LoVo (cell line): ENCODE results near the gene INS.
A peak's percentile ranks its signal among the peaks of the same experiment; 100 is the strongest.

ENCODE experiments used
- DNase-seq: peaks from one replicate; pipeline ENCODE4 v3.0.0-alpha.2; 2016; ENCODE audit warnings: low spot score

The INS gene

DNA sequence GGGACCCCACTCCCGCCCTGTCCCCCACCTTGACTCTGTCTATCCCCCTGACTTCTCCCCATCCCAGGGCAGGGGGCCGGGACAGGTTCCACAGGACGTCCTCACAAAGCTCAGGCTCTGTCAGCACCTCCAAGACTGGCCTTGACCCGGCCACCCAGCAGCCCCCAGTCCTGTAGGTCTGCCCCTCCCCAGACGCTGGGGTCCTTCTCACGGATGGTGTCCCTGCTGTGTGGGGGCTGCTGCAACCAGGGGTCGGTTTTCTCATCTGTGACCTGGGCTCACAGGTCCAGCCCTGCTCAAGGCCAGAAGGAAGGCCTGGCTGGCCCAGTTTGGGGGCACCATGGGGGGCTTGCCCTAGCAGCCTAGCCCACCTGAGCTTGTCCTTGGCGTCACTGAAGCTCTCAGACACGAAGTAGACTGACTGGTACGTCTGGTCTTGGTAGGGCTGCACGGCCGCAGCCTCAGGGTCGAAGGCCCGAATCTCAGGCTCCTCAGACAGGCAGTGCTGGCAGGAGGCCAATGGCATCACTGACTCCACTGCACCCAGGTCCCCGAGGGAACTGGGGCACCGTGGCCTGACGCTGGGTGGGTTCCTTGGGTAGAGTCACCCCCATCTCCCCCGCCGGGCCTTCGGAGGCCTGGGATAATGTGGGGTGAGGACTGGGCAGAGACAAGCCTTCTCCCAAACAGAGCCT lies 4.0 kb upstream of the INS start:
- no peak for DNase-seq

DNA sequence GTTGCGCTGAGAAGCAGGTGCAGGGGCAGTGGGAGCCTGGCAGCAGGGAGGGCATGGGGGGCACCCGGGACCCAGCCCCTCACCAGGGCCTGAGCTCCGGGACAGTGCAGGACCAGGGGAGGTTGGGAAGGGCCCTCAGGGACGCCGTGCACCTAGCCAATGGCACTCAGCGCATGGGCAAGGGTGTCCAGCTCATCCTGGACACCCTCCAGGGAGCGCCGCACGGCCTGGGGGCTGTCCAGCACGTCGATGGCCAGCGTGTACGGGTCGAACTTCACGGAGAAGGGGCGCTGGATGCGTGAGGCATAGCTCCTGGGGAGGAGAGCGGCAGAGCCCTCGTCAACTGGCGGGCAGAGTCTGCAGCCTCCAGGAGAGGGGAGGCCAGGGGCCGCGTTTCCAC lies 3.1 kb upstream of the INS start:
- DNase-seq, result no peak

DNA sequence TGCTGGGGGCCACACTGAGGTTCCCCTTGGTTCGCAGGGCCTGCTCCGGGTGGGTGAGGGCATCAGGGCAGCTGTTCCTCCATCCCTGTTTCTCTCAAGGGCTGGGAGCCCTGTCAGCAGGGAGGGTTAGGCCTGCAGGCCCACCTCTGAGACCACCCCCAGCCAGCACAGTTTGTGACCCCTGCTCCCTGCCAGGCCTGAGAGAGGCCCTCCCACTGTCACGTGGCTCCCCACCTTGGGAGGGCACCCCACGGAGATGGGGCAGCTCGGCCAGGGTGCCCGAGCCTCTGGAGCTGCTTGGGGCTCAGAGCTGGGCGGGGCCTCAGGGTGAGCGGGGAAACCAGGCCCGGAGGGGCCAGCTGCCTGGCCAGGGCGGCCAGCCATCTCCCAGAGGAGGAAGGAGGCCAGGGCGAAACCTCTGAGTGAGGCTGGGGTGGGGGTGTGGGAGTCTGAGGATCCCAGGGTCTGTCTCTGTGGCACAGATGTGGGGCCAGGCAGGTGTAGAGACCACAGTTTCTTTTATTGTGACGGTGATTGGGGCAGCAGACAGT lies 2.5 kb upstream of the INS start:
- DNase-seq, result no peak

DNA sequence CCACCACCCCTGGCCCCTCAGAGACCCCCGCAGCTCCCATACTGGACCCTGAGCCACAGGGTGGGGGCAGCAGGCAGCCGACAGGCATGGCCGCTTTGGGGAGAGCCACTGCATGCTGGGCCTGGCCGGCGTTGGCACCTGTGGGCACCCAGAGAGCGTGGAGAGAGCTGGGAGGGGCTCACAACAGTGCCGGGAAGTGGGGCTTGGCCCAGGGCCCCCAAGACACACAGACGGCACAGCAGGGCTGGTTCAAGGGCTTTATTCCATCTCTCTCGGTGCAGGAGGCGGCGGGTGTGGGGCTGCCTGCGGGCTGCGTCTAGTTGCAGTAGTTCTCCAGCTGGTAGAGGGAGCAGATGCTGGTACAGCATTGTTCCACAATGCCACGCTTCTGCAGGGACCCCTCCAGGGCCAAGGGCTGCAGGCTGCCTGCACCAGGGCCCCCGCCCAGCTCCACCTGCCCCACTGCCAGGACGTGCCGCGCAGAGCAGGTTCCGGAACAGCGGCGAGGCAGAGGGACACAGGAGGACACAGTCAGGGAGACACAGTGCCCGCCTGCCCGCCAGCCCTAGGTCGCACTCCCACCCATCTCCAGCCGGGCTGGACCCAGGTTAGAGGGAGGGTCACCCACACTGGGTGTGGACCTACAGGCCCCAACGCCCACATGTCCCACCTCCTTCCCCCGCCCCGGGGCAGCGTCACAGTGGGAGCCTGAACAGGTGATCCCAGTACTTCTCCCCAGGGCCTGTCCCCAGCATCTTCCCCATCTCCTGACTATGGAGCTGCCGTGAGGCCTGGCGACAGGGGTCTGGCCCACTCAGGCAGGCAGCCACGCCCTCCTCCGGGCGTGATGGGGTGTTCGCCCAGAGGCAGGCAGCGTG lies 1.2 kb downstream of the INS start:
- no peak for DNase-seq

DNA sequence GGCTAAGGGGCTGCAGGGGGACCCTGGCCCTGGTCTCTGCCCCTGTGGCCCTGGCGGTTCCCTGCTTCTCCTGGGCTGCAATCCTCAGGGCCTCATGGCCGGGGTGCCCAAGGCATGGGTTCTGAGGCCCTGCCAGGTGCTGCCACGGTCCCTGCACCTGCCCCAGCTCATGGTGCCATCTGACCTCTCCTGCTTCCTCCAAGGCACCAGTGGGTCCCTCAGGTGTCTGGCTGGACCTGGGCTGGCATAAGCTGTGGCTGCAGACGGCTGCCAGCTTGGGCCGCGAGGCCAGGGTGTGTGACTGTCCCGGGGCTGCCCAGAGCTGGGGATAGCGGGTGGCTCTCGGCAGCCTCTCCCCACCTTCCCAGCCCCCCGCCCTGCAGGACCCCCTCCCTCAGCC lies 2.0 kb downstream of the INS start:
- DNase-seq, result no peak

DNA sequence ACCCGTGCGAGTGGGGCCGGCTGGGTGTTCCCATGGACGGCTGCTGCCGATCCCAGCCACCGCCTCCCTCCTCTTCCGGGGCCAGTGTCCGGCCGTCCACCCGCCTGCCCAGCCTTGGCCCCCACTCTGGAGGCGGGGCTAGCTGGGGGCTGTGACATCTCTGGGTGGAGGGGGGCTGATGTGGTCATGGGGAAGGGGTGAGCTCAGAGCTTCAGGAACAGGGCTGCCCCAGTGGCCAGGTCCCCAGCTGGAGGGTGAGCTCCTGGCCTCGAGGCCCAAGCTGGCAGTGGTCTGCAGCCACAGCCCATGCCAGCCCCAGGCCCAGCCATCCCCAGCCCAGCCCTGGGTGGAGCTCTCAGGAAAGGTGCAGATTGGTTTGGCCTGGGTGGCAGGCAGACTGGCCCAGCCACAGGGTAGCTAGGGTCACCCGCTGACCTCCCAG lies 2.7 kb downstream of the INS start:
- no peak for DNase-seq

GRCh38 chr11:2157294-2158040 lies 3.5 kb downstream of the INS start:
- no peak for DNase-seq

DNA sequence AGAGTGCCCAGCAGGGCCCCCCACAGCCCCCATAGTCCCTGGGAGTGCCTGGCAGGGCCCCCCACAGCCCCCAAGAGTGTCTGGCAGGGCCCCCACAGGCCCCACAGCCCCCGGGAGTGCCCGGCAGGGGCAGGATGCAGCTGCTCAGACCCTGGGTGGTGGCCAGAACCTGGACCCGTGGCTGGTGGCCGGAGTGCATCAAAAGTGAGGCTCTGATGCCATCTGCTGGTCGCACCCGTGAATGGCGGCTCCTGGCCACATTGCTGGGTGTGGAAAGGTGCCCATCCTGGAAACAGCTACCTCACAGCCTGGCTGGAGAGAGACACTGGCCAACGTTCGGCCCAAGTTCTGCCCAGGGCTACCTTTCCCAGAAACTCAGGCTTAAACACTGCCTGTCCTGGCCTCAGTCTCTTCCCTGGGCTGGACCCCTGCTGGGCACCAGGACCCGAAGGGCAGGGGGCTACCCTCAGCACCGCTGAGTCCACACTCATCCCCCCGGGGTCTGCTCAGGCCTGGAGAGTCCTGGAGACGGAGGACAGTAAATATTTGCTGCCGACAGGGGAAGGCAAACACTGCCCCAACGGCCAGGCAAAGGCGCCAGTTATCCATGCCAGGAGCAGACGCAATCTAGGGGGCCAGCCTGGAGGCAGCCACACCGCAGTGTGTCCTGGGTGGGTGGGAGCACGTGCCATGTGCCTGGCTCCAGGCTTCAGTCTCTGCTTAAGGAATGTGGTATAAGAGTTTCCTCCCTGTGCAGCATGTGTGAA lies 4.4 kb downstream of the INS start:
- peak; percentile 53 for DNase-seq

DNA sequence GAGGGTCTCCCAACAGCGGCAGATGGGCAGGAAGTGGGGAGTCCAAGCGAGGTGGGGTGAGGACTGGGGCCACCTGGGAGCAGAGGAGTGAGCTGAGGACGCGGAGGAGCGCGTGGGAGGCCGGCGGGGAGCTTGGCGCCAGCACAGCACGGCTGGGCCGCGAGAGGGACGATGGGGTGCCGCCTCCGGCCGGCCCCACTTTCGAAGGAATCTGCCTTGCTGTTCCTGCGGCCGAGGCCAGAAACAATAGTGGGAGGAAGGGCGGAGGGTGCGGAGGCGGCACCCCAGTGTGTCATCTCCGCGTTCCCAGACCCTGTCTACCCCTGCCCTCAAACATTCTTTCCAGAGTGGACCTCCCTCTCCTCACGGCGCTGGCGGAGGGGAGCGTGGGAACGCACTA lies 5.5 kb downstream of the INS start:
- no peak for DNase-seq

- no peak for DNase-seq
These were observed 6.1 kb downstream of the INS start for GRCh38 chr11:2154889-2155288.

DNA sequence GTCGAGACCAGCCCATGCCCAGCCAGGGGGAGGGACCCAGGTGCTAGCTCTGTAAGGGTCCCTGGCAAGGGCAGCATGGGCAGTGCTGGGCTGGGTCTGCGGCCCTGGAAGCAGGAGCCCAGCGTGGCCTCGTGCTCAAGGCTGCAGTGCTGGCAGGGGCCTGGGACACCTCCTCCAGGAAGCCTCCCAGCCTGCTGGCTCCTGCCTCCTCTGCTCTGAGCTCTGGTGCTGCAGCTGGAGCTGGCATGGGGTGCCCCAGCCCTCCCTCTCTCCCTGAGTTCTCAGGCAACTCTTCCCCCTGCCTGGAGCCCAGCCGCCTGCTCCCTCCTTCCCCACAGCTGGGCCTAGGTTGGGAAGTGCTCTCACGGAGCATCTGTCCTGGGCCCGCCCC lies 6.8 kb downstream of the INS start:
- no peak for DNase-seq

DNA sequence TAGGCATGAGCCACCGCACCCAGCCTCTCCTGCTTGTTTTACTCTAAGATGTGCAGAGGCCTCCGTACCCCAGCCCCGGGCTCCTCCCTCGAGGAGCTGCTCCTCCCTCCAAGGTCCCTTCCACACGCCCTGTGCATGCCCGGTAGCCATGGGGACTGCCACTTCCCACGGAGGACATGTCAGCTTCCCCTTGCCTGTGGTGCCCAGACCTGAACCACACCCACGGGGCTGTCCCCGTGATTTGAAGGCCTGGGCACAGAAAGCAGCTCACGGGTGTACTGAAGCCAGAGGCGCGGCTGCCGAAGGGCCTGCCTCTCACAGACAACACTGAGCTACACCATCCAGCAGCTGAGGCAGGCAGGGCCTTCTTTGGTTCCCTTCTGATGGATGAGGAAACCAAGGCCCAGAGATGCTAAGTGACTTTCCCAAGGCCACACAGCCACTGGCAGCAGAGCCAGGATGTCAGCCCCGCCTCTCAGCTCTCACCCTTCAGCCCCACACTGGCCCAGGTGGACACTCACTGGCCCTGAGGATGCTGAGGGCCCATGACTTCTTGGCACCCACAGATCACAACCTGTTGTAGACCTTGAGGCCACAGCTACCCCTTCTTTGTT lies 7.3 kb downstream of the INS start:
- DNase-seq, result no peak

DNA sequence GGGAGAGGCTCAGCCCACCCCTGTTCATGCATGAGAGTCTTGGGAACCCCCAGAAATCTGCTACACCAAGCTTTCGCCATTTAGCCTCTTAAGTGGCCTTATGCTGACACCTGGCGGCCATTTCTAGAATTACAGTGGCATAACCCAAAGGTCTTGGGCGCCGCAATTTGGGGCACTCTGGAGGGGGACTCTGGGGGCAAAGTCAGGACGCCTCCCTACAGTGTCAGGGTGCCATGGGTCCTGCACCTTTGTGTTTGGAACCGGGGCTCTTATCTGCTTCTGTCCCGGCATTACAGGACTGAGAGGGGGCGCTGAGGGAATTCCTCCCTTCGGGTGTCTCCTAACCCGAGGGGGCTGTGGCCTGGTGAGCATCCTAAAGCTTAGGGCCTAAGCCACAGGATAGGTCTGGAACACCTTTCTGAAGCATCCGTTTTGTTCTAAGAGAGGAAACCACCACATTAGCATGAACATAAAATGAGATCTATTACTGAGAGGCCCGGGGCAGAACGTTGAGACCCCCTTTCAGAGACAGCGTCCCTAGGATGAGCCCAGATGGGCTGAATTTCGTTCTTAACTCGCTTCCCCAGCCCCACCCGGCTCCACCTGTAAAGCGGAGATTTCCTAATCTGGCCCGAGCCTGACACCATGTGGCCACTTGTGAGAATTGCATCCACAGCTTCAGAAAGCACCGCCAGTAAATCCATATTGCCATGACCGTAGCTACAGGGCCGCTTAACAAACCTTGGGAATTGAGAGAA lies 9.3 kb downstream of the INS start:
- DNase-seq, result peak; percentile 77

GRCh38 chr11:2149864-2150847 lies 10.9 kb downstream of the INS start:
- no peak for DNase-seq

- DNase-seq, result no peak
These were observed 11.5 kb downstream of the INS start for GRCh38 chr11:2149460-2149859.

GRCh38 chr11:2148595-2148994 lies 12.4 kb downstream of the INS start:
- DNase-seq, result no peak

- no peak for DNase-seq
These were observed 13.6 kb downstream of the INS start for GRCh38 chr11:2147391-2147790.

GRCh38 chr11:2146051-2146450 lies 15.0 kb downstream of the INS start:
- DNase-seq, result no peak

- no peak for DNase-seq
These were observed 16.3 kb downstream of the INS start for GRCh38 chr11:2144544-2145248.
